Measurements from ENCODE around the gene ZNF784. TPM values are rescaled to one million over a fixed set of nuclear protein-coding genes. Genes with fewer than 3 reads are reported as not detected.

The ZNF784 gene
- total and polyA plus RNA-seq, 2 donors (not counting 3 experiments of a cell fraction or from before 2014, with no cell fraction given): 4.9 TPM

DNA sequence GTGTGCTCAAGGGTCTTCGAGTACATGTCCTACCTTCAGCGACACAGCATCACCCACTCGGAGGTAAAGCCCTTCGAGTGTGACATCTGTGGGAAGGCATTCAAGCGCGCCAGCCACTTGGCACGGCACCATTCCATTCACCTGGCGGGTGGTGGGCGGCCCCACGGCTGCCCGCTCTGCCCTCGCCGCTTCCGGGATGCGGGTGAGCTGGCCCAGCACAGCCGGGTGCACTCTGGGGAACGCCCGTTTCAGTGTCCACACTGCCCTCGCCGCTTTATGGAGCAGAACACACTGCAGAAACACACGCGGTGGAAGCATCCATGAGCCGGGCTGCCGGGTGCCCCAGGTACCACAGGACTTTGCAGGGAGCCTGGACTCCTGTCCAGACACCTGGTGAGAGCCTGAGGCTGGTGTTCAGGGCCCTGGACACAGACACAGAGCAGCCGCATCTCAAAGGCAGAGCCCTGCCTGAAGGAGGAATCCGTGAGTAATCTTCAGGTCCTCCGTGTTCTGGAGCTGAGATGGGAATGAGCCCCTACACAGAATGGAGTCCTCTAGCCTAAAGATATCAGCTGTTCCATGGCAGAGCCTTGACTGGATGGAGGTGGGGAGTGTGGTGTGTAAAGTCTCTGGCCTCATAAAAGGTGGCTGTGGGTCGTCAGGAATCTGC, 20.6 kb upstream of the ZNF784 start:
- Histone ChIP-seq H3K9ac (replicated peaks; ENCODE audit: extremely low read depth, insufficient read depth, low read length) (no peak overlapping the region), H3K79me2 (ENCODE audit: control insufficient read depth, insufficient read depth, low read length) (peaks cover 23% of the 10 kb centered on the region), H3K27ac (ENCODE audit: insufficient read depth, low read depth, low read length) (no peak overlapping the region), H3K36me3 (ENCODE audit: control insufficient read depth in 2 of 2, extremely low read depth in 1 of 2, insufficient read depth in 2 of 2, low read length in 2 of 2) (peaks cover 3 to 10% of the 10 kb centered on the region in 2 experiments), H3K9me1 (replicated peaks; ENCODE audit: control insufficient read depth, extremely low read depth, insufficient read depth, low read length) (no peaks in the 10 kb centered on the region), H3K4me3 (replicated peaks in 1 of 3; ENCODE audit: insufficient read depth in 1 of 3, low read depth in 1 of 3, low read length in 3 of 3) (no peak overlapping the region), H4K20me1 (replicated peaks; ENCODE audit: control insufficient read depth, extremely low read depth, insufficient read depth, low read length) (no peaks in the 10 kb centered on the region), H2AFZ (ENCODE audit: low read depth, low read length) (no peak overlapping the region), H3K4me1 (ENCODE audit: control insufficient read depth, extremely low read depth, insufficient read depth, low read length) (peaks cover 35% of the 10 kb centered on the region), H3K9me3 (replicated peaks; ENCODE audit: control insufficient read depth, insufficient read depth, low read length) (no peaks in the 10 kb centered on the region), H3K4me2 (ENCODE audit: insufficient read depth, low read length) (no peak overlapping the region), H3K27me3 (ENCODE audit: control insufficient read depth in 2 of 2, insufficient read depth in 2 of 2, low read length in 2 of 2) (no peaks in the 10 kb centered on the region)
- intact Hi-C loops (cut with micrococcal nuclease) (loop anchor here (5.0 kb wide), 1 partner anchor 558 kb away; no protein-coding TSS in a partner anchor), dilution Hi-C loops (cut with MboI; ENCODE audit: extremely low pct_ligation_motif_present, low sequenced_read_pairs) (no loop called here)
- DNase-seq (ENCODE audit: low read depth, low spot score) (no peak), FAIRE-seq (no peak)
- BruUV-seq (replicated peaks): TSS peak; percentile 32
- CTCF ChIA-PET: no interaction called here
- no peak for TF ChIP-seq MYC (IDR thresholded peaks at IDR 0.05; ENCODE audit: low read depth, low read length)
- no peak for TF ChIP-seq POLR2A (IDR thresholded peaks at IDR 0.05; ENCODE audit: low read depth, low read length)
- no peak for TF ChIP-seq FOS (IDR thresholded peaks at IDR 0.05; ENCODE audit: borderline replicate concordance, insufficient read depth, low read length)
- POLR2A ChIA-PET: no interaction called here

DNA sequence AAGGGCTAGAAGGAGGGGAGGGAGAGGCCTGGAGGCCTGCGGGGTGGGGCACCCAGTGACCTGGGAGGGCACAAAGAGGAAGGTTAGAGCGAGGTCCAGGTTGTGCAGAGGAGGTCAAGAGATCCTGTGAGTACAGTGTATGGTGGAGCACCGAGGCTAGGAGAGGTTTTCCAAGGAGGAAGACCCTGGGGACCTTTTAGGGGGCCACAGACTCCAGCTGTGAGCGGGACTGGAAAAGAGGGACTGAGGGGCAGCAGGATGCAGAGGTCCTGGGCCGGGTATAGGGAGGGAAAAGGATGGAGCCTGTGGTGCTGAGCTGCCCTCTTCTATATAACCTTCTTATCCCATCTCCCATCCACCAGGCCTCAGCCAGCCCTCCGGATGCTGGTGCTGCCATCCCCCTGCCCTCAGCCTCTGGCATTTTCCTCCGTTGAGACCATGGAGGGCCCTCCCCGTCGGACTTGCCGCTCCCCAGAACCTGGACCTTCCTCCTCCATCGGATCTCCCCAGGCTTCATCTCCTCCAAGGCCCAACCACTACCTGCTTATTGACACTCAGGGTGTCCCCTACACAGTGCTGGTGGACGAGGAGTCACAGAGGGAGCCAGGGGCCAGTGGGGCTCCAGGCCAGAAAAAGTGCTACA, 19.9 kb upstream of the ZNF784 start:
- Histone ChIP-seq H2AFZ (ENCODE audit: low read depth, low read length) (no peak overlapping the region), H4K20me1 (replicated peaks; ENCODE audit: control insufficient read depth, extremely low read depth, insufficient read depth, low read length) (no peaks in the 10 kb centered on the region), H3K27ac (ENCODE audit: insufficient read depth, low read depth, low read length) (no peak overlapping the region), H3K27me3 (ENCODE audit: control insufficient read depth in 2 of 2, insufficient read depth in 2 of 2, low read length in 2 of 2) (no peaks in the 10 kb centered on the region), H3K9me3 (replicated peaks; ENCODE audit: control insufficient read depth, insufficient read depth, low read length) (no peaks in the 10 kb centered on the region), H3K9me1 (replicated peaks; ENCODE audit: control insufficient read depth, extremely low read depth, insufficient read depth, low read length) (no peaks in the 10 kb centered on the region), H3K4me1 (ENCODE audit: control insufficient read depth, extremely low read depth, insufficient read depth, low read length) (peaks cover 35% of the 10 kb centered on the region), H3K79me2 (ENCODE audit: control insufficient read depth, insufficient read depth, low read length) (peaks cover 23% of the 10 kb centered on the region), H3K36me3 (ENCODE audit: control insufficient read depth in 2 of 2, extremely low read depth in 1 of 2, insufficient read depth in 2 of 2, low read length in 2 of 2) (peaks cover 3 to 10% of the 10 kb centered on the region in 2 experiments), H3K4me2 (ENCODE audit: insufficient read depth, low read length) (peak overlapping the region; percentile 50), H3K4me3 (replicated peaks in 1 of 3; ENCODE audit: insufficient read depth in 1 of 3, low read depth in 1 of 3, low read length in 3 of 3) (peak overlapping the region; percentile 53 to 75 (median 61)), H3K9ac (replicated peaks; ENCODE audit: extremely low read depth, insufficient read depth, low read length) (peak overlapping the region; percentile 61)
- POLR2A ChIA-PET: no interaction called here
- CTCF ChIA-PET: interaction anchor here (0.6 kb wide), 1 partner anchor 471 kb away, joined by 4 read pairs; no protein-coding TSS in a partner anchor
- dilution Hi-C loops (cut with MboI; ENCODE audit: extremely low pct_ligation_motif_present, low sequenced_read_pairs): no loop called here
- intact Hi-C loops (cut with micrococcal nuclease): loop anchor here (5.0 kb wide), 1 partner anchor 557 kb away; no protein-coding TSS in a partner anchor
- FAIRE-seq (no peak), DNase-seq (ENCODE audit: low read depth, low spot score) (no peak)
- no peak for TF ChIP-seq POLR2AphosphoS5 (IDR thresholded peaks at IDR 0.05; ENCODE audit: insufficient read depth, low read depth, low read length)
- TF ChIP-seq, protein P1, sequence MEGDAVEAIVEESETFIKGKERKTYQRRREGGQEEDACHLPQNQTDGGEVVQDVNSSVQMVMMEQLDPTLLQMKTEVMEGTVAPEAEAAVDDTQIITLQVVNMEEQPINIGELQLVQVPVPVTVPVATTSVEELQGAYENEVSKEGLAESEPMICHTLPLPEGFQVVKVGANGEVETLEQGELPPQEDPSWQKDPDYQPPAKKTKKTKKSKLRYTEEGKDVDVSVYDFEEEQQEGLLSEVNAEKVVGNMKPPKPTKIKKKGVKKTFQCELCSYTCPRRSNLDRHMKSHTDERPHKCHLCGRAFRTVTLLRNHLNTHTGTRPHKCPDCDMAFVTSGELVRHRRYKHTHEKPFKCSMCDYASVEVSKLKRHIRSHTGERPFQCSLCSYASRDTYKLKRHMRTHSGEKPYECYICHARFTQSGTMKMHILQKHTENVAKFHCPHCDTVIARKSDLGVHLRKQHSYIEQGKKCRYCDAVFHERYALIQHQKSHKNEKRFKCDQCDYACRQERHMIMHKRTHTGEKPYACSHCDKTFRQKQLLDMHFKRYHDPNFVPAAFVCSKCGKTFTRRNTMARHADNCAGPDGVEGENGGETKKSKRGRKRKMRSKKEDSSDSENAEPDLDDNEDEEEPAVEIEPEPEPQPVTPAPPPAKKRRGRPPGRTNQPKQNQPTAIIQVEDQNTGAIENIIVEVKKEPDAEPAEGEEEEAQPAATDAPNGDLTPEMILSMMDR (IDR thresholded peaks at IDR 0.05; ENCODE audit: extremely low read depth in 1 of 2, insufficient read depth in 1 of 2, low read depth in 1 of 2, low read length in 2 of 2): no peak
- BruUV-seq (replicated peaks): no TSS peak

Measured in endothelial cell of umbilical vein (primary cell).